GM13977 (cell line): ENCODE measurements around the gene SRBD1.

ENCODE experiments used
- DNase-seq: peaks from one replicate; pipeline ENCODE4 v3.0.0; 2012; ENCODE audit warnings: low spot score
- CTCF ChIP-seq: IDR thresholded peaks from 2 replicates; pipeline ENCODE4 v1.5.1; 2012; ENCODE audit warnings: mild to moderate bottlenecking, control low read depth; ENCODE audit not compliant: insufficient read depth; ENCODE audit errors: extremely low read depth, missing control alignments
- in situ Hi-C: fragments of 300-500 bp; cut with MboI; formaldehyde crosslinking; loops from one replicate; pipeline ENCODE4 v1.12.0; 2022; ENCODE audit warnings: low sequenced_read_pairs, low pct_unique_long_range_greater_than_20kb, mixed read lengths, inconsistent platforms; ENCODE audit not compliant: unreplicated experiment

The SRBD1 gene

DNA sequence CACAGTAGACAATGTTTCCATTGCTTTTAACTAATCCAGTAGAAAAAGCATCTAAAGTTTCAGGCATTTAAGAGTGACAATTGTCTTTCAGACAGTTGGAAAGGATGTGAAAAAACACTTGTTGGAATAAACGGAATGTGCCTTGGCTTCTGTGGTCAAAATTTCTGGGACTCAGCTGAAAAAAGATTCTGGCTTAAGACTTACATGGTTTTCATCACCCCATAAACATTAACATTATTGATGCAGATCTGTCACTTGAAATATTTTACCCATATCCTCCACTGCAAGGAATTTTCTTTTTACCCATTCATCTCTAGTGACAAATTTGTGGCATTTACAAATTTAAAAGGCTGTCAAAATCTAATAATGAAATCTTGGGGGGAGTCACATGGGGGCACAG, 166.0 kb downstream of the SRBD1 start:
- TF ChIP-seq CTCF: no peak
- in situ Hi-C loops: no loop called here
- no peak for DNase-seq

- in situ Hi-C loops: no loop called here
- DNase-seq: no peak
- no peak for TF ChIP-seq CTCF
Observed at GRCh38 chr2:45443012-45443411, 168.1 kb downstream of the SRBD1 start.

GRCh38 chr2:45442026-45442425, 169.0 kb downstream of the SRBD1 start:
- TF ChIP-seq CTCF: no peak
- DNase-seq: no peak
- in situ Hi-C loops: no loop called here

GRCh38 chr2:45441571-45441970, 169.5 kb downstream of the SRBD1 start:
- in situ Hi-C loops: no loop called here
- no peak for DNase-seq
- no peak for TF ChIP-seq CTCF

DNA sequence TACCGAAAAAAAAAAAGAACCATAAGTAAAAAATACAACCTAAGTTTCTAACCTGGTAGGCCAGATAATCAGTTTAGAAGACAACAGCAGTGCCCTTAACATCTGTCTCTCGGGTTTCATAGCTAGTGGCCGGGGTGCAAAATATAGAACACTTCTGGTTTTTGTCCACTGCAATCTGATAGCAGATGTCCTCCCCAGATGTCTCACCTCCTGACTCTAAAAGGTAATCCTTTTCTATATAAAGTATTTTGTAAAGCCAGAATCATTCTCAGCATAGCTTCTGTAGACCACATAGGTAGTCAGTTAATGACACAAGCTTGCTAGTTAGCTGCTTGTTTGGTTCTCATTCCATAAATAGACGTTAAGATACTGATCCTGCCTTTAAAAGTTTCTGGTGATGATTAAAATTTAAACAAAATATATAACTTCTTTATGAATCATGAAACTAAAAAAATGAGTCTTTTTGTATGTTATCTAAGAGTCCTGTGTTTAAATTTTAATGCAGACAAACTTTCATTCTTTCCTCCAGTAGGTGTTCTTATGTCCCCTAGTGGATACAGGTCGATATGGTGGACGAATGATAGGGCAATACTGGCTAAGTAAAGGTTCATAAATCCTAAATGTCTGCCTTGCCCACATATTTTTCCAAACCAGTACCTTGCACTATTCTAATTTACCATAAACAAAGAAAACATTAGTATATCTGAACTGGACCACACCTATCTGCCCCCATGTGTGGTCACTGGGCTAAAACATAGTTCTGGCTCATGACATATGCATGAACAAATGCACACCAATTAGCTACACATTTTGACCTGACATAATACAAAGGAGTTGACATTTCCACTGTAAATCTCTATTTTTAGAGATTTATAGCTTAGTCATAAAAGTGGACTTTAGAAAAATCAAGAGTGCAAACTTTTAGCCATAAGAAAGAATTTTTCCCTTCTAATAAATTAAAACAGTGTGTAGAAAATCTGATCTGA, 171.0 kb downstream of the SRBD1 start:
- in situ Hi-C loops: no loop called here
- DNase-seq: peak; percentile 11
- TF ChIP-seq CTCF: peak; percentile 22

DNA sequence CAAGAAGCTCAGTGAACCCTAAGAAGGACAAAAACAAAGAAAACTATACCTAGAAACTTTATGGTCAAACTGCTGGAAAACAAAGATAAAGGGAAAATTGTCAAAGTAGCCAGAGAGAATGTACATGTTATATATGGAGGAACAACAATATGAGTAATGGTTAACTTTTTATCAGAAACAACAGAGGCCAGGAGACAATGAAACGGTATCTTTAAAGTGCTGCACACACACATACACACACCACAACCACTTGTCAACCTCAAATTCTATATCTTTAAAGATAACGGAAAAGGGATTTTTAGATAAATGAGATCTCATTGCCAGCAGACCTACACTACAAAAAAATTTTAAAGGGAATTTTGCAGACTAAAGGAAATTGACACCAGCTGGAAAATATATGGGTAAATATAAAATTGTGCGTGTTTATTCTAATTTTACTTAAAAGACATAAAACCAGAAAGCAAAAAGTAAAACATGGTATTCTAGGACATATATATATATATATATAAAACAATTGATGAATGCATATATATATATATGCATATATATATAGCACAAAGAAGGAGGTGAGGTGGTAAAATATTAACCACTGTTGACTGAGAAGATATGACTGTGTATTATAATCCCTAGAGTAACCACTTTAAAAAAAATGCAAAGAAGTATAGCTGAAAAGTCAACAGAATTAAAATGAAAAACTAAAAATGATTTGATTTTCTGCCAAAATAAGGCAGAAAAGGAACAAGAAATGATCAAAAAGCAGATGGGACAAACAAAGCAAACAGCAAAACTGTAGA, 172.0 kb downstream of the SRBD1 start:
- TF ChIP-seq CTCF: no peak
- in situ Hi-C loops: no loop called here
- DNase-seq: no peak
